ENCODE results near the gene TM7SF2.

- TF ChIP-seq CTCF (IDR thresholded peaks at IDR 0.05) (no peak), POLR2AphosphoS5 (IDR thresholded peaks at IDR 0.05) (no peak)
These were observed 2.2 kb downstream of the TM7SF2 start for GRCh38 chr11:65113839-65114238.

Data from sigmoid colon (tissue), 4 donors.